NCI-H446 (cell line): Measurements from ENCODE around the gene RNF125.
"Not testable (repeated sequence)": the region's sequence is repeated elsewhere in the genome, so short reads cannot be mapped to it uniquely, and the experiment has no call there.

Experiments
- DNase-seq, 2 experiments: peaks; one replicate each; lab custom pipeline; 2025; lab: John Stamatoyannopoulos, UW

Gene RNF125

DNA sequence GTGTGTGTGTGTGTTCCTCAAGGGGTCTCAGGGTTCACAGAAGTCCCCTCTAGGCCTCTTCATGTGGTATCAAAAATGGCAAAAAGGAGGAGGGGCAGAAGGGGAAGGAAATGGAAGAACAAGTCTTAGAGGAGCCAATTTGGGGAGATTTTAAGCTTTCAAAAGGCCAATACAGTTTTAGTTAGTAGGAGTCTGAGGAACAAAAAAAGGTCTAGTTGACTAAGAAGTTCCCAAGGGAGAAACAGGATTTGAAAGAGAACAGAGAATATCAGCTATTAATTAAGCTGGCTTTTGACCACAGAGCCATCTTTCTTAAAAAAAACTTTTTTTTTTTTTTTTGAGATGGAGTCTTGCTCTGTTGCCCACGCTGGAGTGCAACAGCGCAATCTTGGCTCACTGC lies 7.1 kb downstream of the RNF125 start:
- no peak for DNase-seq

DNA sequence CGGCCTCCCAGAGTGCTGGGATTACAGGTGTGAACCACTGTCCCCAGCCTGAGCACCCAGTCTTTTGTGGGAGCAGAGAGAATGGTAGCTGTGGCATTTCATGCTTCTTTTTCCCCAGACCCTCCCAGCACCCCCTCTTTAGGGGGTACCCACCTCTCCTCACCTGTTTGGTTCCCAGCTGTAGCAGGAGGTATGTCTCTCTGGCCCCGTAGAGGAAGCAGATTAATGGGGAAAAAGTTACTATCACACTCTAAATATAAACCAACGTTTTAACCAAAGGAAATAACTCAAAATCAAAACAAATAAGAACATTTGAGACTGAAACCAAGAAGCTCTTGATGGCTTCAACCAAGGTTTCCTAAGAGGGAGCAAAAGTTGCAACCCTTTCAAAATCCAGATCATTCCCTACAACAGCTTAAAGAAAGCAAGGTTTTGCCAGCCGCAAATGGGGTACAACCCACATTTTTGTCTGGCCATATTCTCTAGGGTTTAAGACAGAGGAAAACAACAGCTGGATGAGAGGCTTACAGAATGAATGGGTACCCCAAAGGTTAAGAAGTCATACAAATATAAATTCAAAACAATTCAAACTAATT lies 8.0 kb downstream of the RNF125 start:
- no peak for DNase-seq

DNA sequence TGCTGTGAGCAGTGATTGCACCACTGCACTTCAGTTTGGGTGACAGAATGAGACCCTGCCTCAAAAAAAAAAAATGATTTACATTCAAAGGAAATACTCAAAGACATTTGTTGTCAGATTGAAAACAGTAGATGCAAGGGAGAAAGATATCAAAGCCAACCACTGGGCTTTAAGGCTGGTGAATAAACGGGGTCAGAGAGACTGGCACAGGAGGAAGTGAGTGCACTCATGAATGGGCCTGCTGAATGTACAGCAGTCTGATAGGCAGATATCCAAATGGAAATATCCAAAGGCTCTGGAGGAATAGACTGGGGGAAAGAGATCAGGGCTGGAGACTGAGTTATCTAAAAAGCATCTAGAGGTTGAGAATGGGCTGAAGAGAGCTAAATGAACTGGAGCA lies 10.9 kb downstream of the RNF125 start:
- no peak for DNase-seq

DNA sequence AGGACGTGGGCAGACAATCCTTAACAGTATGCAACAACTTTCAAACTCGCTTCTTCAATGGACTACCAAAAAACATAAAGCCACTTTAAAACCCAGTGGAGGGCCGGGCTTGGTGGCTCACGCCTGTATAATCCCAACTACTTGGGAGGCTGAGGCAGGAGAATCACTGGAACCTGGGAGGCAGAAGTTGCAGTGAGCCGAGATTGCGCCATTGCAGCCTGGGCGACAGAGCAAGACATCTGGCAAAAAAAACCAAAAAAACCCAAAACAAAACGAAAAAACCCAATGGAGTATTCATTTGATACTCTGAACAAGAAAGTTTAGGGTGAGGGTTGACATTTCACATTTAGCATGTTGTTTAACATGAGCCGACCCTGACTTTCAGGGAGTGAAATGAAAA lies 14.0 kb downstream of the RNF125 start:
- no peak for DNase-seq

DNA sequence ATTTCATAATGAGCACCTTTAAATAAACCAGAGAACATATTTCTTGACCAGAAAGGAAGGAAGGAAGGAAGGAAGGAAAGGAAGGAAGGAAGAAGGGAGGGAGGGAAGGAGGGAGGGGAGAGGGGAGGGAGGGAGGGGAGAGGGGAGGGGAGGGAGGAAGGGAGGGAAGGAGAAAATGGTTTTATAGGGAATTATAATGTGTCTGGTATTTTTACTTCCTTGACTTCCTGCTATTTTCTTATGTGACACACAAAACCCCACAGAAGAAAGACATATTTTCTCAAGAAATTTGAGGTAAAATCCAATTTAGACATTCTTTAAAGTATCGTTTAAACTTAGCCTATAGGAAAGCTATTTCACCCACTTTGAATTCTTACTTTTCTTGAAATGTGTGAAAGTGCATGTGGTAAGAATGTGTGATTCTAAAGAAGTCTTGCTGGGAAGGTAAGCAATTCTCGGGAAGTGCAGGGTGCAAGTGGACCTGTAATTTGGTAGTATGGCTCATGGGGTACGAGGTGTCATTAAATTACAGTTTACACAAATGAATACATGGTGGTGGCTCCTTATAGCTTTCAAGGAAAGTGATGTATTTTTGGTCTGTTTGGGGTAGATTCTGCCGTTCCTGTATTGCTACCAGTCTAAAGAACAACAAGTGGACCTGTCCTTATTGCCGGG lies 18.0 kb downstream of the RNF125 start:
- DNase-seq, result no peak

DNA sequence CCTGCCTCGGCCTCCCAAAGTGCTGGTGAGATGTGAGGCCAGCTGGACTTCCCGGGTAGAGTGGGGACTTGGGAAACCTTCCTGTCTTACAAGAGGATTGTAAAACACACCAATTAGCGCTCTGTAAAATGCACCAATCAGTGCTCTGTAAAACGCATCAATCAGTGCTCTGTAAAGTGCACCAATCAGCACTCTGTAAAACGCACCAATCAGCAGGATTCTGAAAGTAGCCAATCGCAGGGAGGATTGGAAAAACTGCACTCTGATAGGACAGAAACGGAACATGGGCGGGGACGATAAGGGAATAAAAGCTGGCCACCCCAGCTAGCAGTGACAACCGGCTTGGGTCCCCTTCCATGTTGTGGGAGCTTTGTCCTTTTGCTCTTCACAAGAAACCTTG lies 19.0 kb downstream of the RNF125 start:
- DNase-seq, result no peak

DNA sequence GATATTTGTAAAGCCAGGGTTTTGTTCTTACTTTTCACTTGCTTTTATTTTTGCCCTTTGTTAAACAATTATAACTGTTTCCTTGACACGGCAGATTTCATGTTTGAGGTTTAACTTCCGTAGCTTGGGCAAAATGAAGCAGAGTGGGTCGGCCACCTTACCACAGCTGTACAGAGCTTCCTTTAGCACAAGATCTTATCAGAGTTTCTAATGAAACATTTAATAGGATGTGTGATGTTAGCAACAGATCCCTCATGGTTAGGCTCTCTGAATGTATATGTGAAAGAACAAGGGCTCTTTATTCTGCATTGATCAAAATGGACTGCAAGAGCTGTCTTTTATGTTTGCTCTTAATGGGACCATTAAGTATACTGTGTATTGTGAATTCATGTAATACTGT lies 22.3 kb downstream of the RNF125 start:
- no peak for DNase-seq

DNA sequence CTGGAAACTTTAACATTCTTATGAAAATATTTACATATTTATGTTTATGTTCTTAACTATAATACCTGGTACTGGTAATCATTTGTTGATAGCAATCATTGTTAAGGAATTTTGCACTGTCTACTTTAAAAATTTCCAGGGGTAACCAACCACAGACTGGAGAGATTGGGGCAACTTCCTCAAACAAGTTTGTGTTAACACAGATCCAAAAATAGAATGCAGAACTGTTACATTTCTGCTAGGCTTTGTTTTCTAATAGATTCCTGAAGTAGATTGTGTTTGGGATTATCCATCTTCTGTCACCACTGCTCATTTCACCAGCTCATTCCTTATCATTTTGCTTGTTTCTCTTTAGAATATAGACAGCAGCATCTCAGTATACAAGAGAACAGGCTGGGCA lies 23.7 kb downstream of the RNF125 start:
- no peak for DNase-seq

DNA sequence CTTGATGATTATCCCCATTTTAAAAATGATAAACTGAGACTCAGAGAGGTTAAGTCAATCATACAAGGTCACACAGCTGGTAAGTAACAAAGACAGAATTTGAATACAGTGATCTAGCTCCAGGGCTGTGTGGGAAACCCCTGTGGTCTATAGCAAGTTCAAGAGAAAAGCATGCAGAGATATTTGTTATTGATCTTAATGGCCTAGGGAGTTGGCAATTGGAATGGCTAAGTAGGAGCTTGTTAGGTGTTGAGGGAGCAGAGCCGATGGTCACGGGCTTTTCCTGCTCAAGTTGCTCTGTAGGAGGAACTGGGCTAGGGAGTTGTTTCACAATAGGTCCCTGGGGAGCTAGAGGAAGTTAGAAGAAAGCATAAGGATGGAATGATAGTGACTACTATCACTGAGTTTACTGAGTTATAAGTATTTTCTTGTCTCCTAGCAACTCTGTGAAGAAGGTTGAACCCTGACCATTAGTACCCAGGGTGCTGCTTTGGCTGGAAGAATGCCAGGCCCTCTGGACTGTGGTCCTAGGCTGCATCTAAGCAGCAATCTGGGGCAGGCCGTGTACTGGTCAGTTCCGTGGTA lies 30.0 kb downstream of the RNF125 start:
- DNase-seq, result no peak

DNA sequence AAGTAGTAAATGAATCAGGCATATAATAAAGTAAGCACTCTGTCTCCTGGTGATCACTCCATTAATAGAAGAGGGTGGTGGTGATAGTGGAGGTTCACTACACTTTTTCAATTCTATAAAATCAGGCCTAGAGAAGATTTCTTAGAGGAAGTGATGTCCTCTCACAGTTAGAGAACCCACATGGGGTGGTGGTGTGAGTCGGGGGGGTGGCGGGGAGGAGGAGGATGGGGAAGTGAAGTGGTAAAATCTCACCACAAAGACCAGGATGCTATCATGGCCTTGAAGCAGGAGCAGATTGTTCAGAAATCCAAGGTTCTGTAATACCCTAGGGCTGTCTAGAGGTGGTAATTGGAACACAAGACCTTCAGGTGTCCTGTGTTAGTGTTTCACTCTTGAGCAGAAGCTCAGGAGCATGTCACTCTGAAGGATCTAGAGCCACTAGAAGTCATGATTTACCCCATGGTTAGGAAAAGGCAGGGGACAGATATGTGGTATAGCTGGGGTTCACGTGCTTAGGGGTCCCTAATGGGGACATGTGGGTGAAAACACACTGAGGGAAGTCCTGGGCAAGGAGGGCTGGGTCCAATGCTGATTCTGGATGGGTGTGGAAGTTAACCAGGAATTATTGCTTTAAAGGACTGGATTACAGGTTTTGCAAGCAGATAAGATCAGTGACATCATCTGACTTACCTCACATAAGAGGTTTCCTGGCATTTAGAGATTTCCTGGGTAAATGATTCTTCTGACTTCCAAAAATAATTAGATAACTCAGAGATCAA lies 31.0 kb downstream of the RNF125 start:
- no peak for DNase-seq

DNA sequence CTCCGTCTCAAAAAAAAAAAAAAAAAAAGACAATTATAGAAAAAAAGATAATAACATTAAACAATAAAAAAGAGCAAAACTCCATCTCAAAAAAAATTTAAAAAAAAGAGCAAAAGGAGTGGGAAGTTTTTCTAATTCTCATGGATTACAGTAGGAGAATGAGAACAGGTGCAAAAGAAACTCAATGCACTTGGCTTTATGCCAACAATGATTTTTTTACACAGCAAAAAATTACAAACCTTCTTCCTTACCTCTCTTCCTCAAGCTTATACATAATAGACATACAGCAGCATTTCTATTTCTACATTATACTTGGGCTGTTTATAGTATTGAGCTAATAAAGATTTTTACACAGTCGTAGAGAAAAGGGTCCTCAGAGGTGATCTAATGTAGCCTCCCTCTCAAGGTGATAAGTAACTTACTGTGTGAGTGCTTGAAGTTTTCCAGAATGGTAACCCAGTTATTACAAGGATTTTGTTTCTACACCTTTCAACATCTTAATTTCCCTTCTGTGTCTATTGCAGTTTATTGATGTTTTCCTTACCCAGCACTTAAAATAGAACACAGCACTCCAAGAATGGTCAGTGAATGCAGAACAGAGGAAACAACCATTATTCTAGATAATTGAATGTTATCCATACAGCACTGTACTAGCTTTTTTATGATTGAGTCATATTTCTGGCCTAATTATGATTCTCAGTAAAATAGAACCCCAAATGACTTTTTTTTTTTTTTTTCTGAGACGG lies 38.2 kb downstream of the RNF125 start:
- DNase-seq, result no peak

DNA sequence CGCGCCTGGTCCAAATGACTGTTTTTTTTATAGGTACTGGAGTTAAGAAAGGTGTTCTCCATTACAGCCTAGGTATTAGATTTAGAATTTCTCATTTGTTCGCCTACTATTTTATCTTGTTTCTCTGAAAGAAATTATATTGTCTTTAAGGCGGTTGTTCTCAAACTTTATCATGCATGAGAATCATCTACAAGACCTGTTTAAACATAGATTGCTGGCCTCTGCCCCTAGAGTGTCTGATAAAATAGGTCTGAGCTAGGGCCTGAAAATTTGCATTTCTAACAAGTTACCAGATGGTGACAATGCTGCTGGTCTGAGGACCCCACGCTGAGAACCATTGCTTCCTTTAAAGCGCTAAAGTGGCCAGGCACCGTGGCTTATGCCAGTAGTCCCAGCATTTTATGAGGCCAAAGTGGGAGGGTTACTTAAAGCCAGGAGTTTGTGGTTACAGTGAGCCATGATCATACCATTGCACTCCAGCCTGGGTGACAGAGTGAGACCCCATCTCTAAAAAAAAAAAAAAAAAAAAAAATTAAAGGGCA lies 39.1 kb downstream of the RNF125 start:
- no peak for DNase-seq

DNA sequence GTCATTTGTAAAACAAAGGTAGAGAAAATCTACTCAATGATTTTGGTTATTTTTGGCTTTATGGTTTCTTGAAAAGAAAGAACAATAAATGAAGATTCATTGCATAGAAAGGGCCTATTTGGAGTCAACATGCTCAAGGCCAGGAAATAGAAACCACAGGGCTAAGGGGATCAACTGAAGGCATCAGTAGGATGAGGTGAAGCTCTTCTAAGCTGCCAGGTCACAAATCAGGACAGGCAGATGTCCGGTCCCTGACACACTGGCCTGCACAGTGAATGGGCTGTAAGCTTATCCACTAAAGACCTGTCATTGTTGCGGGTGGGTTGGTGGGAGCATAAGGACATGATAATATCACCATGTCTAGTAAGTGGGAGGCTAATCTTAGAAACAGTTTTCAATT lies 41.4 kb downstream of the RNF125 start:
- DNase-seq, result no peak

DNA sequence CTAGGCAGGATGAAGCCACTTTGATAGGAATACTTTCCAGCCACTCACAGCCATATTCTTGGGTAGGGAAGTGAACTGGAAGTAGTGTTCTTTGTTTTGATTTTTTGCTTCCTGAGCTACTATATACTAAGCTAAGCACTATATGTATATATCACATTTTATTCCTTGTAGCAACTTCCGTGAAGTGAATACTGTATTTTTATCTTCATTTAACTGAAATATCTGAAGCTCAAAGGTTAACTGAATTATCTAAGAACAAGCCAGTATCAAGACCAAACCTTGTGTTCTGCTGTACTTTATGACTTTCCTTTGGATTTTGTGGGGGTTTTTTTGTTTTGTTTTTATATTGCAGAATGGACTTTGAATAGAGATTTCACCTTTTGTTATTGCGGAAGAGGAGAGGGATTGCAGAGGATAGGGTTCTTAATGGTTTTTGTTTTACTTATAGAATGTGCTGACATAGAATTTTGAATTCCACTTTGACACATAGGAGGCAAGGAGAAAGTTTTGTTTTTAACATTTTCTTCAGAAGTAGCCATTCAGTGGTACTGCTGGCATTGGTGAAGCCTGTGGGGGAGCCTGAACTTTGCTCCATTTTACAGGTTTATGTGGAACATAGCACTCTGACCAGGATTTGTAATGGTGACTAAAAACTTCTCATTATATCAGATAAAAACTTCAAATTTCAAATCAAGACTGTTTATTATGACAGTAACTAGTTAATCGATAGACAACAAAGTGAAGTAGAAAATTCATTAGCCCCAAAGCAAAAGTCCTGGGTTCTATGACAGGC lies 48.9 kb downstream of the RNF125 start:
- no peak for DNase-seq

DNA sequence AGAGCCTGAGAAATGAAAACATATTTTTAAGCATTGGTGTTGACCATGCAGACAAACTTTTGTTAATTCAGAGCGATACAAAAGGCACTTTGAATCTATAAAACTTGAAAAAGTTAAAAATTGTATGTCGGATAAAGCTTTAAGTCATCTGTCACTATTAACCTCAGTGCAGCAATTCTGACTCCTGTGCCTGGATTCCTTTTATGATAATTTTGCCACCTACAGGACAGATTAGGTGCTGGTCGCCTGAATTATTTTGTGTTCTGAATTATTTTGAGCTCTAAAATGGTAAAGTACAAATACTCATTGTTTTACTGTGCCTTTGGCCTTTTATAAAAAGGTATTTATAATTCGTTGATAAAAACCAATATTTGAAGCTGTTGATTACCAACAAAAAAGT lies 53.7 kb downstream of the RNF125 start:
- no peak for DNase-seq

DNA sequence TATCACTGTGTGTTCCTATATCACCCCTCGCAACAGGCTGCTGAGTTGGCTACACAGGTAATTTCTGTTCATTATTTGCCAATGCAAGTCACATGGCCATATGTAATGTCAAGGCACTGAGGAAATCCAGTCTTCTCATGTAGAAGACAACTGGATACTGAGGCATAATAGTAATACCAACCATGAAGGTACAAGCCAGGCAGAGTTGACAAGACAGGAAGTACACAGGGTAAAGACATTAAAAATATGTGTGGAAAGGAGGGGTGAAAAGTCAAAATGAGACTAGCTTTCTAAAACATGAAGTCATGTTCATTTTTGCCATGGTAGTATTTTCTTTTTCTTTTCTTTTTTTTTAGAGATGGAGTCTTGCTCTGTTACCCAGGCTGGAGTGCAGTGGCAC lies 55.6 kb downstream of the RNF125 start:
- DNase-seq, result no peak

DNA sequence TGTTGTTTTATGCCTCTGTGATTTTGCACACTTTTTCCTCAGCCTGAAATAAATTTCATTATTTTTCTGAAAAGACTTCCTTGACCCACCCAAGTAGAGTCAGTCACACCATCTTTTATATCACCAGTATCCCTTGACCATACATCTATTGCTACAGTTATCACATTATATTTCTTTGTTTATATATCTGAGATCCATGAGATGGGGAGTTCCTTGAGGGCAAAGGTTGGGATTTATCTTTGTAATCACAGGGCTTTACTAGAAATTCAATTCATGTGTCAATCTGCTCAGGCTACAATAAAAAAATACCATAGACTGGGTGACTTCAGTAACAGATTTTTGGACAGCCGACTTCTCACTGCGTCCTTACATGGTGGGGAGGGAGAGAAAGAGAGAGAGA lies 60.2 kb downstream of the RNF125 start:
- DNase-seq, result no peak

DNA sequence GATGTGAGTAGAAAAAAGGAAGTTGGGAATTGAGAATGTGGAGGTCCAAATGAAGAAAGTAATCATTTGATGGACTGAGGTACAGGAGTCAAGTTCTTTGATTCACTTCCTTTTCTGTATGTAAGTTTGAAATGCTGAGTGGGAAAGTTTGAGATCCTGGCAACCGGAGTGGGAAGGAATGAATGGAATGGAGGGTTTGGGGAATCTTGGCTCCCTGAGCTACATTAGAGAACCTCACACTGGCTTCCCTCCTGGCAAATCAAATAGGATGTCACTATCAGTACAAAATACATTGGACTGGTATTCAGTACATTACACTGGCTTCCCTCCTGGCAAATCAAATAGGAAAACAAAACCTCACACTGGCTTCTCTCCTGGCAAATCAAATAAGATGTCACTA lies 63.3 kb downstream of the RNF125 start:
- DNase-seq, result no peak

DNA sequence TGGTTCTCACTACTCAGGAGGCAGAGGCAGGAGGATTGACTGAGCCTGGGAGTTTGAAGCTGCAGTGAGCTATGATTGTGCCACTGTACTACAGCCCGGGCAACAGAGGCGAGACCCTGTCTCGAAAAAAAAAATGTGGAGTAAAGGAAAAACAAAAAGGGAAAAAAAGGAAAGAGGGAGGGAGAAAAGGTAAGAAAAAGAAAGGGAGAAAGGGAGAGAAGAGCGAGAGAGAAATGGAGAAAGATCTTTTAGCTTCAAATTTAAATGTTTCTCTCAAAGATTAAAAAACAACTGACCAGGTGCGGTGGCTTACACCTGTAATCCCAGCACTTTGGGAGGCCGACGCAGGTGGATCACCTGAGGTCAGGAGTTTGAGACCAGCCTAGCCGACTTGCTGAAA lies 65.2 kb downstream of the RNF125 start:
- no peak for DNase-seq

DNA sequence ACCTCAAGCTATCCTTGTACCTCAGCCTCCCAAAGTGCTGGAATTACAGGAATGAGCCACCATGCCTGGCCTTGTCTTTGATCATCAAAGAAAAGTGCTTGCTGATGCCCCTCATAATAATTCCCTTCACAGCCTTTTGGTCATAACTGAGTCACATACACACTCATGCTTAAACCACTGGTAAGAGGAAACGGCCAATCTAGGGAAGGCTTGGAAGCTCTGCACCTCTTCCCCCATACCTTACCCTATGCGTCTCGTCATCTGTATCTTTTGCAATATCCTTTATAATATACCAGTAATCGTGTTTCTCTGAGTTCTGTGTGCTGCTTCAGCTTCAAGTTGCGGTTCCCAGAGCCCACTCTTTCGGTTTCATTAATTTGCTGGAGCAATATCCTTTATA lies 68.3 kb downstream of the RNF125 start:
- no peak for DNase-seq

DNA sequence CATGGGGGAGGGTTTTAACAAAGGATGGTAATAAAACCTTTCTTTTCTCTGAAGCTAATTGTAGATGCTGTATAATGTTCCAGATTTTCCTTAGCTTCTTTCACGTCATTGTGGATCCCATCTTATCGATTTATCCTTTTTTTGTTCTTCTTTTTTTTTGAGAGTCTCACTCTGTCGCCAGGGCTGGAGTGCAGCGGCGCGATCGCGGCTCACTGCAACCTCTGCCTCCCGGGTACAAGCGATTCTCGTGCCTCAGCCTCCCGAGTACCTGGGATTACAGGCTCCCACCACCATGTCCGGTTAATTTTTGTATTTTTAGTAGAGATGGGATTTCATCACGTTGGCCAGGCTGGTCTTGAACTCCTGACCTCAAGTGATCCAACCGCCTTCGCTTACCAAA lies 72.2 kb downstream of the RNF125 start:
- DNase-seq, result not testable (repeated sequence)
